GM12878 (cell line): ENCODE data around the gene SDR9C7. TPM values are rescaled to one million over a fixed set of nuclear protein-coding genes. Genes with fewer than 3 reads are reported as not detected.

Source experiments
- ATAC-seq: fragments of 200-7000 bp; cut with Tn5 transposase; 3 replicates; pipeline ENCODE4 v1.9.1; 2020; ENCODE audit warnings: mild to moderate bottlenecking, moderate library complexity
- BruUV-seq: library from RNA; stranded (reverse); fragments of 400-500 nt; replicated peaks from 2 replicates; lab custom pipeline; 2021; lab: Mats Ljungman, UMichigan
- CTCF ChIA-PET: fragments of 300-600 bp; sonication (Branson Sonifier 250); formaldehyde crosslinking; extraction: SDS; loops from one replicate; lab custom pipeline; 2021; ENCODE audit warnings: inconsistent platforms; lab: Yijun Ruan, JAX
- POLR2A ChIA-PET: fragments of 350-600 bp; formaldehyde crosslinking; extraction: SDS; loops from one replicate; lab custom pipeline; 2021; ENCODE audit warnings: inconsistent platforms; lab: Charles Lee
- RAD21 ChIA-PET: fragments of 300-600 bp; sonication (Branson Sonifier 250); formaldehyde crosslinking; loops from one replicate; lab custom pipeline; 2023; ENCODE audit warnings: antibody characterized with exemption; ENCODE audit not compliant: unreplicated experiment; lab: Charles Lee
- SMC1A ChIA-PET: fragments of 300-600 bp; sonication (Branson Sonifier 250); formaldehyde crosslinking; loops from one replicate; lab custom pipeline; 2023; ENCODE audit not compliant: unreplicated experiment, uncharacterized antibody; lab: Charles Lee
- DNase-seq: peaks from one replicate; pipeline ENCODE4 v3.0.0-alpha.2; 2011; ENCODE audit warnings: low read depth, low spot score
- FAIRE-seq: peaks from 3 replicates; lab custom pipeline; 2011; peaks lifted over from hg19 to GRCh38; lab: Jason Lieb, UNC
- H2AFZ ChIP-seq: 2 replicates; pipeline ENCODE4 v1.6.0; 2011; ENCODE audit warnings: low read depth, low read length, control low read depth; ENCODE audit not compliant: control insufficient read depth
- H3K27ac ChIP-seq: 2 replicates; pipeline ENCODE4 v1.5.1; 2011; ENCODE audit warnings: control low read depth; ENCODE audit not compliant: control insufficient read depth, insufficient read depth
- H3K27me3 ChIP-seq, 2 experiments: replicated peaks in 1 of 2; 2 replicates each; pipeline versions ENCODE4 v1.6.0 to v1.6.1; 2011; ENCODE audit warnings: low read length in 1 of 2; ENCODE audit not compliant: control insufficient read depth in 2 of 2, insufficient read depth in 2 of 2
- H3K36me3 ChIP-seq, 2 experiments: 2 replicates each; pipeline ENCODE4 v1.5.1; 2011; ENCODE audit warnings: low read length in 1 of 2; ENCODE audit not compliant: control insufficient read depth in 2 of 2, insufficient read depth in 2 of 2
- H3K4me1 ChIP-seq: 2 replicates; pipeline ENCODE4 v1.6.1; 2011; ENCODE audit warnings: mild to moderate bottlenecking, low read length, moderate library complexity, mixed read lengths; ENCODE audit not compliant: control insufficient read depth, insufficient read depth
- H3K4me2 ChIP-seq: 2 replicates; pipeline ENCODE4 v1.6.0; 2011; ENCODE audit warnings: control low read depth; ENCODE audit not compliant: control insufficient read depth, insufficient read depth
- H3K4me3 ChIP-seq: fragments of 200-600 bp; sonication (generic); 2 replicates; pipeline ENCODE4 v1.5.1; 2016
- H3K79me2 ChIP-seq: 2 replicates; pipeline ENCODE4 v1.6.0; 2011; ENCODE audit warnings: low read length; ENCODE audit not compliant: control insufficient read depth, insufficient read depth
- H3K9ac ChIP-seq: 2 replicates; pipeline ENCODE4 v1.8.0; 2011; ENCODE audit warnings: low read length, control low read depth, mixed read lengths; ENCODE audit not compliant: control insufficient read depth, insufficient read depth
- H3K9me3 ChIP-seq: replicated peaks from 3 replicates; pipeline ENCODE4 v1.5.1; 2011; ENCODE audit warnings: mild to moderate bottlenecking, low read length; ENCODE audit not compliant: control insufficient read depth, insufficient read depth
- H4K20me1 ChIP-seq: 2 replicates; pipeline ENCODE4 v1.6.0; 2011; ENCODE audit not compliant: control insufficient read depth, insufficient read depth
- CBFB ChIP-seq: IDR thresholded peaks from 2 replicates; pipeline ENCODE4 v1.6.1; 2016; ENCODE audit warnings: antibody characterized with exemption, low read depth
- FOXK2 ChIP-seq: fragments of 450-650 bp; IDR thresholded peaks from 2 replicates; pipeline ENCODE4 v1.6.1; 2017; ENCODE audit warnings: mild to moderate bottlenecking, moderate library complexity
- TAF1 ChIP-seq: IDR thresholded peaks from 2 replicates; pipeline ENCODE4 v1.6.1; 2011; ENCODE audit warnings: mild to moderate bottlenecking, low read depth, low read length, borderline replicate concordance
- WGBS: methylation state at CpG from one replicate; pipeline ENCODE4 v1.1.6; 2016; ENCODE audit warnings: low lambda C conversion rate; ENCODE audit not compliant: insufficient replicate concordance, insufficient coverage; ENCODE audit errors: missing lambda C conversion rate; 5-methylcytosine and 5-hydroxymethylcytosine counted together
- in situ Hi-C: fragments of 300-500 bp; cut with MboI; formaldehyde crosslinking; loops from 9 replicates; pipeline ENCODE4 v1.14.3; 2018; ENCODE audit warnings: mixed read lengths
- intact Hi-C: fragments of 100-400 bp; cut with micrococcal nuclease; formaldehyde crosslinking; loops from one replicate; pipeline ENCODE4 v1.14.2; 2022; ENCODE audit not compliant: unreplicated experiment
- polyA plus RNA-seq, 11 experiments: library from polyadenylated mRNA; depleted of rRNA in 4 of 11; unstranded in 6 of 11; stranded (reverse) in 5 of 11; fragments of >200 nt; fragmentation: Nextera tagmentation in 4 of 11; fragmentation: Illumina TruSeq in 1 of 11; extraction: Ambion mirVana in 4 of 11; extraction: Trizol in 1 of 11; gene quantifications; 1 replicate in 1 of 11; 2 replicates in 10 of 11; pipeline versions ENCODE4 v1.2.1 to v1.2.3, GENCODE V29; 2011 to 2016; ENCODE audit warnings: inconsistent platforms in 2 of 11, missing spikeins in 2 of 11, low read depth in 1 of 11
- total RNA-seq, 4 experiments: library from RNA; depleted of rRNA in 3 of 4; stranded (reverse); fragments of >200 nt in 3 of 4; fragmentation: Illumina TruSeq in 1 of 4; extraction: Trizol in 1 of 4; gene quantifications; 2 replicates each; pipeline versions ENCODE4 v1.2.1 to v1.2.3, GENCODE V29; 2013 to 2021
- TF ChIP-seq, protein P1 (sequence below): fragments of 450-650 bp; IDR thresholded peaks from 2 replicates; pipeline ENCODE4 v1.6.1; 2018; ENCODE audit warnings: mild to moderate bottlenecking, low read depth, moderate library complexity; ENCODE audit not compliant: partially characterized antibody

The SDR9C7 gene
- total and polyA plus RNA-seq, 10 of the 15 experiments (the other 5 are each of a cell fraction or from before 2014, with no cell fraction given), result 0.04 TPM; not detected in 9

DNA sequence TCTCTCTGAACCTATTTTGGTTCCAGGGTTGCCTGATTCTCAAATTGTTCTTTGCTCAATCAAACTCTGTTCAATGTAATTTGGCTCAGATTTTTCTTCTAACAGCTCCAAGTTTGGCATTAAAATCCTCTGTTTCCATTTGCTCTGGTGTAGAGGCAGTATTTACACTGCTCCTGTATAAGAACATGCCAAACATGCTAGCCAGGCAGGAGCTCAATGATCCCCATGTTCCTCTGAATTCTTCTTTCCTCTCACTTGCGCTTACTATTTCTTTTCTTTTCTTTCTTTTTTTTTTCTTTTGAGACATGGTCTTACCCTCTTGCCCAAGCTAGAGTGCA is 17.2 kb downstream of the SDR9C7 start:
- ATAC-seq (no peak), DNase-seq (no peak), FAIRE-seq (no peak)
- ChIA-PET SMC1A (interaction anchor here (0.7 kb wide), 1 partner anchor 83 kb away, joined by 3 read pairs; no protein-coding TSS in a partner anchor), CTCF (no interaction called here), POLR2A (interaction anchor here (0.5 kb wide), 1 partner anchor 321 kb away, joined by 3 read pairs; no protein-coding TSS in a partner anchor), RAD21 (no interaction called here)
- Histone ChIP-seq H3K9ac (no peak overlapping the region), H3K27me3 (no peaks in the 10 kb centered on the region), H3K4me1 (no peaks in the 10 kb centered on the region), H3K79me2 (no peaks in the 10 kb centered on the region), H3K36me3 (no peaks in the 10 kb centered on the region), H3K4me3 (no peak overlapping the region), H2AFZ (no peak overlapping the region), H3K9me3 (no peaks in the 10 kb centered on the region), H3K4me2 (no peak overlapping the region), H3K27ac (no peak overlapping the region), H4K20me1 (no peaks in the 10 kb centered on the region)
- BruUV-seq, result no TSS peak
- in situ Hi-C loops (no loop called here), intact Hi-C loops (no loop called here)
- no peak for TF ChIP-seq CBFB
- TF ChIP-seq, protein P1, sequence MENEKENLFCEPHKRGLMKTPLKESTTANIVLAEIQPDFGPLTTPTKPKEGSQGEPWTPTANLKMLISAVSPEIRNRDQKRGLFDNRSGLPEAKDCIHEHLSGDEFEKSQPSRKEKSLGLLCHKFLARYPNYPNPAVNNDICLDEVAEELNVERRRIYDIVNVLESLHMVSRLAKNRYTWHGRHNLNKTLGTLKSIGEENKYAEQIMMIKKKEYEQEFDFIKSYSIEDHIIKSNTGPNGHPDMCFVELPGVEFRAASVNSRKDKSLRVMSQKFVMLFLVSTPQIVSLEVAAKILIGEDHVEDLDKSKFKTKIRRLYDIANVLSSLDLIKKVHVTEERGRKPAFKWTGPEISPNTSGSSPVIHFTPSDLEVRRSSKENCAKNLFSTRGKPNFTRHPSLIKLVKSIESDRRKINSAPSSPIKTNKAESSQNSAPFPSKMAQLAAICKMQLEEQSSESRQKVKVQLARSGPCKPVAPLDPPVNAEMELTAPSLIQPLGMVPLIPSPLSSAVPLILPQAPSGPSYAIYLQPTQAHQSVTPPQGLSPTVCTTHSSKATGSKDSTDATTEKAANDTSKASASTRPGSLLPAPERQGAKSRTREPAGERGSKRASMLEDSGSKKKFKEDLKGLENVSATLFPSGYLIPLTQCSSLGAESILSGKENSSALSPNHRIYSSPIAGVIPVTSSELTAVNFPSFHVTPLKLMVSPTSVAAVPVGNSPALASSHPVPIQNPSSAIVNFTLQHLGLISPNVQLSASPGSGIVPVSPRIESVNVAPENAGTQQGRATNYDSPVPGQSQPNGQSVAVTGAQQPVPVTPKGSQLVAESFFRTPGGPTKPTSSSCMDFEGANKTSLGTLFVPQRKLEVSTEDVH, result no peak
- TF ChIP-seq TAF1, result no peak
- TF ChIP-seq FOXK2, result no peak
- 42% methylated on average over 1 of the region's 1 CpG for WGBS
